Endodermal cell (in vitro differentiated cells): ENCODE results near the gene RIT2. TPM values are rescaled to one million over a fixed set of nuclear protein-coding genes. Genes with fewer than 3 reads are reported as not detected.

Source experiments
- DNase-seq: peaks from one replicate; pipeline ENCODE4 v3.0.0-alpha.2; 2017
- H3K27ac ChIP-seq: 2 replicates; pipeline ENCODE4 v1.5.1; 2013; ENCODE audit warnings: mild to moderate bottlenecking, low read depth, low read length, moderate library complexity
- H3K27me3 ChIP-seq: 2 replicates; pipeline ENCODE4 v1.6.1; 2013; ENCODE audit warnings: mild to moderate bottlenecking, low read length, moderate library complexity; ENCODE audit not compliant: insufficient read depth, control insufficient read depth, poor library complexity, severe bottlenecking
- H3K36me3 ChIP-seq: 2 replicates; pipeline ENCODE4 v1.7.0; 2013; ENCODE audit warnings: mild to moderate bottlenecking, low read length, moderate library complexity; ENCODE audit not compliant: control insufficient read depth, insufficient read depth
- H3K4me1 ChIP-seq: one replicate; pipeline ENCODE4 v1.7.0; 2013; ENCODE audit warnings: low read length; ENCODE audit not compliant: control insufficient read depth, insufficient read depth
- H3K4me3 ChIP-seq: 2 replicates; pipeline ENCODE4 v1.5.1; 2013; ENCODE audit warnings: mild to moderate bottlenecking, low read length, moderate library complexity
- H3K9ac ChIP-seq: 2 replicates; pipeline ENCODE4 v1.6.1; 2013; ENCODE audit warnings: mild to moderate bottlenecking, low read length, moderate library complexity; ENCODE audit not compliant: poor library complexity, severe bottlenecking; ENCODE audit errors: extremely low read depth
- H3K9me3 ChIP-seq: 2 replicates; pipeline ENCODE4 v1.6.1; 2013; ENCODE audit warnings: mild to moderate bottlenecking, low read length, moderate library complexity; ENCODE audit not compliant: control insufficient read depth
- H3K27ac Mint-ChIP-seq: 2 replicates; pipeline ENCODE4 v1.8.0; 2020; ENCODE audit warnings: mixed read lengths
- H3K27me3 Mint-ChIP-seq: 2 replicates; pipeline ENCODE4 v1.8.0; 2021; ENCODE audit warnings: mild to moderate bottlenecking, mixed read lengths; ENCODE audit not compliant: insufficient read depth
- H3K36me3 Mint-ChIP-seq: 2 replicates; pipeline ENCODE4 v1.8.0; 2020; ENCODE audit warnings: low read depth, mixed read lengths
- H3K4me1 Mint-ChIP-seq: 2 replicates; pipeline ENCODE4 v1.8.0; 2020; ENCODE audit warnings: mixed read lengths
- H3K4me3 Mint-ChIP-seq: 2 replicates; pipeline ENCODE4 v1.8.0; 2020; ENCODE audit warnings: mild to moderate bottlenecking, moderate library complexity, mixed read lengths
- H3K9me3 Mint-ChIP-seq: 2 replicates; pipeline ENCODE4 v1.8.0; 2020; ENCODE audit warnings: mild to moderate bottlenecking, mixed read lengths
- CTCF ChIP-seq: fragments of 200-600 bp; sonication (generic); conservative IDR thresholded peaks from 2 replicates; pipeline ENCODE4 v1.5.0; 2021; ENCODE audit warnings: antibody characterized with exemption, mild to moderate bottlenecking
- WGBS, 2 experiments: methylation state at CpG; one replicate each; pipeline versions ENCODE4 v1.1.5 to v1.1.7; 2013; ENCODE audit warnings: missing lambda C conversion rate in 2 of 2, mixed read lengths in 1 of 2; ENCODE audit not compliant: insufficient coverage in 1 of 2, insufficient read length in 1 of 2; 5-methylcytosine and 5-hydroxymethylcytosine counted together
- total RNA-seq, 2 donors: library from RNA; stranded (reverse); fragmentation: NEBNext Ultra II Directional in 1 of 2; extraction: Animal tissue kit (Norgen Biotek cat#: 25700) in 1 of 2; gene quantifications; 2 replicates in 1 of 2; 3 replicates in 1 of 2; pipeline ENCODE4 v1.2.1, GENCODE V29; 2021

The RIT2 gene
- total RNA-seq, 2 donors from 2014 or later = 0.81 TPM; not detected in 1

DNA sequence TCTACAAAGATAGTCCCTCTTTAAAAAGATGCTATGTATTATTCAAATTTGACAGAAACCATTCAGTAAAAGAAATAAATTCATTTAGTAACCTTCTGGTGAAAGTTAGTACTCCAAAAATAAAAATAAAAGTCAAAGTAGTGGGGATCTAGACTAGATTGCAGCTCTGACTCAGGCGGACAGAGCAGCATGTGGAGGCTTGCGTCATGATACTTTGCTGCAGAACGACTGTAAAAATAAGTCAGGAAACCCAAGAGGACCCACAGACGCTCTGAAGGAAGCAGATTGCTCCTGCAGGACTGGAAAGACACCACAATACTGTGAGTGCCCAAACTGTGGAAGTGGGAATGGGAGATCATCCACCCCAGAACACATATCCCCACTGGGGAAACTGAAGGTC is 301.9 kb downstream of the RIT2 start:
- Histone ChIP-seq H3K9ac (no peak overlapping the region), H3K9me3 (no peaks in the 10 kb centered on the region), H3K4me3 (no peak overlapping the region), H3K4me1 (peaks cover 3% of the 10 kb centered on the region), H3K36me3 (no peaks in the 10 kb centered on the region), H3K27ac (no peak overlapping the region), H3K27me3 (no peaks in the 10 kb centered on the region)
- peaks cover 20% of the 10 kb centered on the region for H3K4me1 Mint-ChIP-seq
- H3K27me3 Mint-ChIP-seq = peaks cover 3% of the 10 kb centered on the region
- 92 to 100% methylated on average over 2 to 4 of the region's 4 CpGs for WGBS, 2 experiments
- H3K9me3 Mint-ChIP-seq = no peaks in the 10 kb centered on the region
- no peak overlapping the region for H3K27ac Mint-ChIP-seq
- no peak overlapping the region for H3K4me3 Mint-ChIP-seq
- no peak for DNase-seq
- no peak for TF ChIP-seq CTCF
- no peaks in the 10 kb centered on the region for H3K36me3 Mint-ChIP-seq

DNA sequence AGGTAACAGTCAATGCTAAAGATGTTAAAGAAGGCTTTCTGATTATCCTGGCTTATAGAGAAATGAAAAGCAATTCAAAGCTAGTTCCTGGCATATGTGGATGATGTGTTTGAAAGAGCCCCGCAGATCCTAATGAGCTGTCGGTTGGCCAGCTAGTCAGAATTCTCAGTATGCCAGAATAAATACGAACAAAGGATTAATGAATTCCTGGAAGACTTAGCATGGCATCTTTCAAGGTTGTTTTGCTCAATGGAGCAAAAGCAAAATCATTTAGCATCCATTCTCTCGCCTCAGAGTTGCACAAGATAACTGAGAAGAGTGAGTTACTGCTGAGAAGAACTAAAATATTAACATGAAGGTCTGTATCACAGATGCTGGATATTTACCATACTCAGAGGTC is 307.6 kb downstream of the RIT2 start:
- no peaks in the 10 kb centered on the region for H3K36me3 Mint-ChIP-seq
- no peak overlapping the region for H3K9ac ChIP-seq
- H3K4me1 ChIP-seq = peaks cover 9% of the 10 kb centered on the region
- no peaks in the 10 kb centered on the region for H3K9me3 Mint-ChIP-seq
- H3K36me3 ChIP-seq = no peaks in the 10 kb centered on the region
- peak overlapping the region; percentile 51 for H3K4me3 ChIP-seq
- no peak for TF ChIP-seq CTCF
- H3K27ac Mint-ChIP-seq = peak overlapping the region; percentile 91
- H3K27ac ChIP-seq = no peak overlapping the region
- H3K4me1 Mint-ChIP-seq = peaks cover 23% of the 10 kb centered on the region
- H3K27me3 Mint-ChIP-seq = no peaks in the 10 kb centered on the region
- H3K27me3 ChIP-seq = no peaks in the 10 kb centered on the region
- no peak for DNase-seq
- H3K4me3 Mint-ChIP-seq = peak overlapping the region; percentile 18
- H3K9me3 ChIP-seq = no peaks in the 10 kb centered on the region
- 67 to 77% methylated on average over 4 of the region's 4 CpGs for WGBS, 2 experiments

DNA sequence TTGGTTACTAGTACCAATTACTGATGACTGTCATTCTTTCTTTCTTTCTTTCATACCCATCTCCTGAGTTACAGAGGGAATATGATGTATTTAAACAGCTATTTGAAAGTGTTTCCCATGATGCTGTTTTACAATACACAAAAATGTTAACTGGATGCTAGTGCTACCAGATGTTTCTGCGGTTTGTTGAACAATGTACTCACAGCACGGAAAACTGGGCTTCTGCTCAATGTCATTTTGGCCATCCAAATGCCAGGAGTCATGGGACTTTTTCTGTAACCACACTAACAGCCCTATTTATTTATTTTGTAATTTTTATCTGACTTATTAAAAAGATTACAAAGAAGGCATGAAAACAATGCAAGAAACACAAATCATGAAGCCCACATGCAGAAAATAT is 313.8 kb downstream of the RIT2 start:
- H3K9me3 Mint-ChIP-seq = no peaks in the 10 kb centered on the region
- 96% methylated on average over 2 of the region's 2 CpGs; no CpG with 5 or more reads in 1 of the 2 experiments for WGBS, 2 experiments
- peaks cover 16% of the 10 kb centered on the region for H3K4me1 Mint-ChIP-seq
- DNase-seq = no peak
- H3K9me3 ChIP-seq = no peaks in the 10 kb centered on the region
- no peak for TF ChIP-seq CTCF
- no peak overlapping the region for H3K27ac Mint-ChIP-seq
- H3K4me1 ChIP-seq = peaks cover 3% of the 10 kb centered on the region
- no peak overlapping the region for H3K9ac ChIP-seq
- H3K27me3 ChIP-seq = no peaks in the 10 kb centered on the region
- H3K27me3 Mint-ChIP-seq = no peaks in the 10 kb centered on the region
- H3K36me3 Mint-ChIP-seq = peaks cover 2% of the 10 kb centered on the region
- H3K36me3 ChIP-seq = no peaks in the 10 kb centered on the region
- no peak overlapping the region for H3K4me3 Mint-ChIP-seq
- H3K4me3 ChIP-seq = no peak overlapping the region
- no peak overlapping the region for H3K27ac ChIP-seq
